ENCODE measurements around the gene SGIP1. TPM values are rescaled to one million over a fixed set of nuclear protein-coding genes. Genes with fewer than 3 reads are reported as not detected.

Gene SGIP1
- total and polyA plus RNA-seq, 2 donors (not counting 3 experiments of a cell fraction or from before 2014, with no cell fraction given): 30.9 to 68.9 TPM

- peak overlapping the region; percentile 69 for H3K9ac ChIP-seq (replicated peaks; ENCODE audit: extremely low read depth, insufficient read depth, low read length)
- TF ChIP-seq MAX (IDR thresholded peaks at IDR 0.05; ENCODE audit: insufficient read depth, insufficient read length): no peak
- no peak for TF ChIP-seq GATA2 (IDR thresholded peaks at IDR 0.05; ENCODE audit: insufficient read depth, insufficient read length, low read depth, low read length)
- TF ChIP-seq POLR2A (IDR thresholded peaks at IDR 0.05; ENCODE audit: low read depth, low read length): no peak
- TF ChIP-seq CTCF (IDR thresholded peaks at IDR 0.05; ENCODE audit: extremely low read depth in 1 of 2, insufficient read depth in 1 of 2, low read depth in 1 of 2, low read length in 2 of 2): no peak
- no peak for TF ChIP-seq POLR2AphosphoS5 (IDR thresholded peaks at IDR 0.05; ENCODE audit: insufficient read depth, low read depth, low read length)
- TF ChIP-seq FOS (IDR thresholded peaks at IDR 0.05; ENCODE audit: borderline replicate concordance, insufficient read depth, low read length): no peak
- TF ChIP-seq JUN (IDR thresholded peaks at IDR 0.05; ENCODE audit: borderline replicate concordance, insufficient read depth, insufficient read length, low read depth): no peak
- no peak for TF ChIP-seq MYC (IDR thresholded peaks at IDR 0.05; ENCODE audit: low read depth, low read length)
- TF ChIP-seq EZH2 (IDR thresholded peaks at IDR 0.05; ENCODE audit: borderline replicate concordance, low read depth, low read length, severe bottlenecking): no peak
- no peaks in the 10 kb centered on the region for H3K9me1 ChIP-seq (replicated peaks; ENCODE audit: control insufficient read depth, extremely low read depth, insufficient read depth, low read length)
- intact Hi-C loops (cut with micrococcal nuclease) (loop anchor here (1.0 to 5.0 kb wide), 15 partner anchors 23 to 1309 kb away; partner anchors contain the start of genes DYNLT5, LEPR and LEPROT), dilution Hi-C loops (cut with MboI; ENCODE audit: extremely low pct_ligation_motif_present, low sequenced_read_pairs) (no loop called here)
- ChIA-PET POLR2A (no interaction called here), CTCF (interaction anchor here (0.9 to 1.7 kb wide), 5 partner anchors 9 to 283 kb away, joined by 3 to 7 read pairs (median 4); no protein-coding TSS in a partner anchor)
- H3K4me2 ChIP-seq (ENCODE audit: insufficient read depth, low read length): peak overlapping the region; percentile 60
- no peaks in the 10 kb centered on the region for H3K36me3 ChIP-seq (ENCODE audit: control insufficient read depth in 2 of 2, extremely low read depth in 1 of 2, insufficient read depth in 2 of 2, low read length in 2 of 2)
- H3K9me3 ChIP-seq (replicated peaks; ENCODE audit: control insufficient read depth, insufficient read depth, low read length): no peaks in the 10 kb centered on the region
- no peaks in the 10 kb centered on the region for H3K79me2 ChIP-seq (ENCODE audit: control insufficient read depth, insufficient read depth, low read length)
- peak overlapping the region; percentile 83 for H3K27ac ChIP-seq (ENCODE audit: insufficient read depth, low read depth, low read length)
- peak overlapping the region in 1 of 3 experiments; percentile 12 for H3K4me3 ChIP-seq (replicated peaks in 1 of 3; ENCODE audit: insufficient read depth in 1 of 3, low read depth in 1 of 3, low read length in 3 of 3)
- H4K20me1 ChIP-seq (replicated peaks; ENCODE audit: control insufficient read depth, extremely low read depth, insufficient read depth, low read length): no peaks in the 10 kb centered on the region
- TSS peak; percentile 81 for BruUV-seq (replicated peaks)
- FAIRE-seq: no peak
- no peak overlapping the region for H2AFZ ChIP-seq (ENCODE audit: low read depth, low read length)
- no peak for DNase-seq (ENCODE audit: low read depth, low spot score)
- peaks cover 49% of the 10 kb centered on the region for H3K4me1 ChIP-seq (ENCODE audit: control insufficient read depth, extremely low read depth, insufficient read depth, low read length)
- no peaks in the 10 kb centered on the region for H3K27me3 ChIP-seq (ENCODE audit: control insufficient read depth in 2 of 2, insufficient read depth in 2 of 2, low read length in 2 of 2)
Measured at GRCh38 chr1:66729523-66729922, 195.6 kb downstream of the SGIP1 start.
